GM21423 (cell line): ENCODE results near the gene USH2A.
A peak's percentile ranks its signal among the peaks of the same experiment; 100 is the strongest.

Experiments
- ATAC-seq: cut with Tn5 transposase; IDR thresholded peaks from one replicate; pipeline ENCODE4 v1.9.1; 2021; ENCODE audit warnings: mild to moderate bottlenecking, moderate library complexity; ENCODE audit not compliant: unreplicated experiment

USH2A gene

DNA sequence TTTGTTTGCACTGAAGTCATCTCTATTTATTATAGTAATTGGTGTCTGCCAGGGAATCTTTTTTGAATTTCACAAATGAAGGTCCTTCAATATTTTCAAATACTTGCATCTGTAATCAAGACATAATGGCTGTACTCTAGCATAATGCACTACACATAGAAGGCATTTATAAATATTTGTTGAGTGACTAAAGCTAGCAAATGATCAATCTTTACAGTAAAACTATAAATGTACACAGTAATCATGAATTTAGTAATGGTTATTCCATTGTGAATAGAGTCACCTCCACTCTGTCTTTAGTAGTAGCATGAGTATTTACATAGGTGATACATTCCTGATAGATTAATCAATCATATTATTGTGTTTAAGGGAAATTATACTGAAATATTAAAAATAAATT is 119.6 kb downstream of the USH2A start:
- no peak for ATAC-seq

GRCh38 chr1:216293683-216294082 is 129.6 kb downstream of the USH2A start:
- ATAC-seq: no peak

GRCh38 chr1:216290074-216290473 is 133.2 kb downstream of the USH2A start:
- ATAC-seq: no peak

DNA sequence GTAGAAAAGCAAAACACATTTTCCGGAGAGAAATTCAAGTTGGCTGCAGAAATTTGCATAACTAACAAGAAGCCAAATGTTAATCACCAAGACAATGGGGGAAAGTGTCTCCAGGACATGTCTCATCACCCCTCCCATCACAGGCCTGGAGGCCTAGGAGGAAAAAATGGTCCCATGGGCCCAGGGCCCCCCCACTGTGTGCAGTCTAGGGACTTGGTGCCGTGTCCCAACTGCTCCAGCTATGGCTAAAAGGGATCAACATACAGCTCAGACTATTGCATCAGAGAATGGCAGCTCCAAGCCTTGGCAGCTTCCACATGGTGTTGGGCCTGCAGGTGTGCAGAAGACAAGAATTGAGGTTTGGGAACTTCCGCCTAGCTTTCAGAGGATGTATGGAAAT is 138.2 kb downstream of the USH2A start:
- no peak for ATAC-seq

DNA sequence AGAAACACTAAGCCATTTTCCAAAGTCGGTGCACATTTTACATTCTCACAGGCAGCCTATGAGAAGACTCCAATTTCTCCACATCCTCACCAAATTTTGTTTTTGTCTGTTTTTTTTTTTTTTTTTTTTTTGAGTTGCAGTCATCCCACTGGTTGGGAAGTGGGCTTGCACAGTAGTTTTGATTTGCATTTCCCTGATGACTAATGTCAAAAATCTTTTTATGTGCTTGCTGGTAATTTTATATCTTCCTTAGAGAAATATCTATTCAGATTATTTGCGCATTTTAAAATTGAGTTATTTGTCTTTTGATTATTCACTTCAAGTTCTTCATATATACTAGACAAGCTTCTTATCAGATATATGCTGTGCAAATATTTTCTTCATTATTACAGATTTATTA is 141.5 kb downstream of the USH2A start:
- no peak for ATAC-seq

DNA sequence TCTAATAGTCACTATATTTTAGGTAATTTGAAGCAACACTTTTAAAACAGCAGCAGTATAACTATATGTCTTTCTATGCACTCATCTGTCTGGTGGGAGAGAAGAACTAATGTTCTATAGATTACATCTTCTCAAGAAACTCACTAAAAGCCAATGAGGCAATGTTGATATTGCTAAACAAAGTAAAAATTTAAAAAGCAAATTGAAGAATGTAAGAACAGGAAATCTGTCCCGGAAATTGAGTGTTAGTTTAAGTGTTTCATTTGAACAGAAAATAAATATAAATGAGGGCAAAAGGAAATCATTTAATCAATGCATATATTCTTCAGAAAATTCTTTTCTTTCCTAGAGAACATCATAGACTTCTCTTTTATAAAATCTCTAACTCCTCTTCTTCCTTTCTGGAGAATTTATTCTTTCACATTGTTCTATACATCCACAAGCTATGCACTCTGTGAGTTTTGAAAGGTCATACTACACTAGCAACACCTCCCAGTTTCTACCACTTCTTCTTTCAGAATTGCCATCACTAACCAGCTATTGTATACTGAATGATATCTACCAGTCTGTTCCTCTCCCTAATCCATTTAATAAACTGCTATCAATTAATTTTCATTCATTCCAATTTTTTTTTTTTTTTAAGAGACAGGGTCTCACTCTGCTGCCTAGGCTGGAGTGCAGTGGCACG is 153.0 kb downstream of the USH2A start:
- no peak for ATAC-seq

GRCh38 chr1:216261631-216262030 is 161.6 kb downstream of the USH2A start:
- no peak for ATAC-seq

DNA sequence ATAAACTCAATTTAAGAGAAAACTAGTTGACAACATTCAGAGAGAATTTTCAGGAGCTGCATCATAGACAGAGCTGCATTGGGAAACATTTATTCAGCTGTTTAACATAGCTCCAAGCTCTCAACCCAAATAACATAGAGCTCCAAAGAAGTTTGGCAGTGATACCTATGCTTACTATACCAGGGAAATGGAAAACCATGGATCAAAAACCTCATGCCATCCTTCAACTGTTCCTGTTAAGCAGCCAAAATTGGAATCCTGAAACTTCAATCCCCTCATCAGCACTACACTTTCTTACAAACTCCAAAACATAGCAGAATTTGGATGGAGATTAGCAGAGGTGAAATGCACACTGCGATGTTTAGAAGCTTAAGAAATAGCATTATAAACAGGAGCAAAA is 164.4 kb downstream of the USH2A start:
- no peak for ATAC-seq

GRCh38 chr1:216258386-216258785 is 164.9 kb downstream of the USH2A start:
- ATAC-seq: no peak

DNA sequence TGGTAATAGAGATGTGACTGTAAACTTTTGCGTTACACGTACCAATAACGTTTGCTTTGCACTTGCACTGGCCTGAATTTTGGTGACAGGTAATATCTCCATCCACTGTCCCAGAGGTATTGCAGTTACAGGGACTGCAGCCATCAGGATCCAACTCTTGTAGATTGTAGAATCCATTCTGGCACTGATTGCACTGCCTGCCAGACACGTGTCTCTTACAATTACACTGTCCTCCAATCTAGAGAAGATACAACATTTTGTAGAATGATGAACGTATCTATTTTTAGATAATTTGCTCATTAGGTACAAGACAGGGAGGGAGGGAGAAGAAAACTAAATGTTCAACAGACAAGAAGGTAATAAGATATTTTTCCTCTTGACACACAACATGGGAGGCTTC is 172.4 kb downstream of the USH2A start:
- no peak for ATAC-seq

GRCh38 chr1:216248628-216249027 is 174.6 kb downstream of the USH2A start:
- no peak for ATAC-seq

- ATAC-seq: no peak
These were observed 175.3 kb downstream of the USH2A start for GRCh38 chr1:216247937-216248336.

DNA sequence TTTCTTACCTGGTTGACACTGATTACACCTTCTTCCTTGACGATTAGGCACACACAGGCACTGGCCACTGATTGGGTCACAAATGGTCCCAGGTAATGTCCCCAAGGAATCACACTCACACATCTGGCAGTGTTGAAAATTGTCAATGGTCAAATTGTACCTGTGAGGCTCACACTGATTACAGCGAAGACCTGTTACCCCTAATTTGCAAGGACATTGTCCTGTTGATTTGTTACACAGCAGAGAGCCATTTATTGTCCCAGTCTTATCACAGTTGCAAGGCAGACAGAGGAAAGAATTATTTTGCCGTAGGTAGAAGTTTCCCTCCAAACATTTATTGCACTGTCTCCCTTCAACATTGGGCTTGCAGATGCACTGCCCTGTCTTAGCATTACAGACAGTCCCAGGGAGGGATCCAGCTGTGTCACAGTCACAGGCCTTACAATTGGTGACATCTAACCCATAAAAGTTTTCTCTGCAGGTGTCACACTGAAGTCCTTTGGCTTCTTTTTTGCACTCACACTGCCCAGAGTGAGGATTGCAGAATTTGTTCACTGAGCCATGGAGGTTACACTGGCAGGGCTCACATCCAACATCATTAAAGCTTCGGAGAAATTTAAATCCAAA is 176.6 kb downstream of the USH2A start:
- no peak for ATAC-seq

DNA sequence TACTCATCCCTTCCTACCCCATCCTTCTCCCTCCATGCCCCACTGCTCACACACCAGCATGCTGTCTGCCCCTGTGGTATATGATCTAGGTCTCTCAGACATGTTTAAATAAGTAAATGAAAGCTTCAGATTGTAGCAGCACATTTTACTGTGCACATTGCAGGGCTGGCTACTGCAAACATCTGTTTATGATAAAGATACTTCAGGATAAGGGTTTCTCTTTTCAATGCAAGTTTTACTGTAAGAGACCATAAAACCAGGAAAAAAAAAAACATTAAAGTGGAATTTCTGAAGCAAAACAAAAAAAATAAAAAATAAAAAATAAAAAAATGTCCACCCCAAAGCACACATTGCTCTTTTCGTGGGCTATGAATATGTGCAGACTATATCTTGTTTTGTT is 184.4 kb downstream of the USH2A start:
- no peak for ATAC-seq

- ATAC-seq: no peak
These were observed 185.2 kb downstream of the USH2A start for GRCh38 chr1:216237927-216238542.

DNA sequence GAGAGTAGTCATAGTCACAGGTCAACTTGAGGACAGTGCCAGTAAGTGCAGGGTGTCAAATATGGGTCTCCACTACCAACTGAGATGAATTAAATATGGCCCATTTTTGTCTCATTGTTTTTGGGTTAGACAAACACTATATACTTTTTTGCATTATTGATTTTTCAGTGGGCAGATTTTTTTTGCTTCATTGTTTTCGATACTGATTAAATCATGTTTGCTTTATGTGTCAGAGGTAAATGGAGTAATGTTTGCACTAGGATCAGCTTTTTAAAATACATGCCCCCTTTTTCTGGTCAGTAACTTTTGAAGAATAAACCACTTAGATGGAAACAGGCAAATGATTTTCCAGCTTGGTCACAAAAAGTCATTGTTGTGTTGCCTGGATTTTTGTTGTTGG is 199.0 kb downstream of the USH2A start:
- ATAC-seq: no peak

DNA sequence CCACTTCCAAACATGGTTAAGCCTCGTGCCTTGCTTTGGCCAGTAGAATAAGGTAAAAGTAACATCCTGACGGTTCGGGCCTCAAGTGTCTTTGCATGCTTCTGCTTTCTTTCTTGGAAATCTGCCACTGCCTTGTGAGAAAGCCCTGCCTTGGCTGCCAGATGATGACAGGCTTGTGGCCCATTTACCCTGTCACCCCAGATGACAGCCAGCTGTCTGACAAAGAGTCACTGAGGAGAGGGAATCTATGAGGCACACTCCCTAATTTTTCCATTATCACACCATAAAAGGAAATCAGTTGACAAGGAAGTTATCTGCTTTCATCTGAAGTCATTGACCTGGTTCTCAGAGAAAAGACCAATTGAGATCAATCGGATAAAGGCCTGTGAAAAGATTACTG is 199.8 kb downstream of the USH2A start:
- no peak for ATAC-seq

- ATAC-seq: no peak
These were observed 201.0 kb downstream of the USH2A start for GRCh38 chr1:216222288-216222687.

GRCh38 chr1:216221260-216221700 is 202.0 kb downstream of the USH2A start:
- peak; percentile 100 for ATAC-seq

- ATAC-seq: no peak
These were observed 206.9 kb downstream of the USH2A start for GRCh38 chr1:216216305-216216704.

DNA sequence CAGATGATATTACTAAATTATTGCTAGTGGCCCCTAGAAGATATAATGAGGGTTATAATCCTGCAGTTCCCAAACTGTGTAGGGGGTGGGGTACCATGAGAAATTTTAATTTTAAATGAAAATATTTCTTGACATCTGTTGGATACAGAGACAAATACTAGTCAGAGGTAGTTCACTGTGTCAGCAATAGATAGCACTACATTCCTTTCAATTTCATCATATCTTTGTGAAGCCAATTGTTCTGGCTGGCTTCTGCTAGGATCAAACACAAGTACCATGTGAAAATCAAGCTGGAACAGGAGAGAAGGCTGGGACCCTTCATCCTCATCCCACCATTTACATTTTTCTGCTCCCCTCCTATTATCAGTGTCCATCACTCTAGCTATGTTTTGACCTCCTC is 208.1 kb downstream of the USH2A start:
- no peak for ATAC-seq

DNA sequence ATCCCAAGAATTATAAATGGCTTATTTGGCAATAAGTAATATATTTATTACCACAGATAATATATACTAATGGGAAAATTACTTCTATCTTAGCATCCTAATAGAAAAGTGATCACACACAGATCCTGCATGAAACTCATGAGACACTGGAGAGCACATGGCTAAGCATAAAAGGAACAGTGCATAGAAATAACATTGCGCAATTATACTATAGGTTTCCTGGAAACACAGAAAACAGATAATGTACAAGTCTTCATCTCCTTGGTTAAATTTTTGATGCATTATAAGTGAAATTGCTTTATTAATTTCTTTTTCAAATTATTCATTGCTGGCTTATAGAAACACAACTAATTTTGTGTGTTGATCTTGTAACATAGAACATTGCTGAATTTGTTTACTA is 210.4 kb downstream of the USH2A start:
- ATAC-seq: no peak
